ENCODE measurements around the gene LEF1.
"Not testable (repeated sequence)": the region's sequence is repeated elsewhere in the genome, so short reads cannot be mapped to it uniquely, and the experiment has no call there.

LEF1 gene

GRCh38 chr4:108060686-108061321 is 107.9 kb downstream of the LEF1 start:
- DNase-seq (ENCODE audit: low spot score), result no peak

DNA sequence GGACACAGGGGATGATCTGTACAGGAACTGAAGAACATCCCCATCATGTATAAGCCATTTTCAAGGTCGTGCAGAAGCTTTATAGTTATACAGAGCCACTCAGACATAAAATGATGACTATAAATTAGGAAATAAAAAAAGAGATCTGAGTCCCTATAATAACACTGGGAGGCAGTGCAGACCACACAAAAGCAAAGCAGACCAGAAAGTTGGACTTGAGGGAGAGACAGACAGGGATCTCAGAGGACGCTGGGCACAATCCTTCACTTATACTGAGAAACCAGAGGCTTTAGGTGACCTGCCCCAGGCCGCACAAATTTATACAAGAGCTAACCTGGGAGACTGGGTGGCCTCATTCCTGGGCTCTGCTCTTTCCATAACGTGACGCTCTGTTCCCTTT is 108.6 kb downstream of the LEF1 start:
- no peak for DNase-seq (ENCODE audit: low spot score)

DNA sequence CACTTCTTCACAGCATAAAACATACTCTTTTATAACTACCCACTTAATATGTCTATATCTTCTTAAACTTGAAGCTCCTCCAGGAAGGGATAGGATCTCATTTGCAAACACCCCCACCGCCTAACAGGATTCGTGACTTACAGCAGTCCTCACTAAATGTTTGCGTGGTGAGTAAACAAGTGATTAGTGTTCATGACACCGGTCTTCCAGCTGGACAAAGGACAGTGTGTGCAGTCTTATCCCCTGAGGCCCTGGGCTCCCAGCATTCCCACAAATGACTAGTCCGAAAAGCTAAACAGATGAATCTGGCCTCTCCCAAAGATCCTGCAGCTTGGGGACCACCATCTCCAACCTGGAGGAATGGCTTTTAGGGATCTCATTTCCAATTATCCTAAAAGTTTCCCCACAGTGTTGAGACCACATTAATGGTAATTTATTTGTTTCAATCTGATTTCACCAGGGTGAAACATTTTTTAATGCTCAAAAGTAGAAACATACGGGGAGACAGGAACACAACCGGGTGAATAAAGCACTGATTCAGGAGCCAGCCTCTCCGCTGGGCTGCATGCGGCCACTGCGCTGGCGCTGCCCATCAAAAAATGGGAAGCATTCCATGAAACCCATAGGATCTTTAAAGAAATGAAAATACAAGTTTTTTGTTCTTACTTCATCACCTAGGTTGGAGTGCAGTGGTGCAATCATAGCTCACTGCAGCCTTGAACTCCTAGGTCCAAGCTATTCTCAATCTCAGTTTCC is 109.9 kb downstream of the LEF1 start:
- DNase-seq (ENCODE audit: low spot score), result no peak

DNA sequence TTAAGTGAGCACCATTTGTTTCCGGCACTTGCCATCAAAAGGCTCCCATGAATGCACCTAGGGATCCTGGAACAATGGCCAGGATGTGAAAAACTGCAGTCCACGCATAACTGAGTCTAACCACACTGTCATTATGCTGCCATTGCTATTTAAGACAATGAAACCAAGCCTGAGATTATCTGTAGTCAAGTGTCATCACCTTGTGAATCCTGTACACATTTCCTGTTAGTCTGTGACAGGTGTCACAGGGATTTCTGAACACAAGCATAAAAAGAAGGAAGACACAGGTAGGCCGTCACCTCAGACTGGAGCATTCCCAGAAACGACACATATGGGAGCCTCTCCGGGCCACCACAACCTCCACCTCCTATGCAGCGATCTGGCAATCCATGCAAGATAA is 112.3 kb downstream of the LEF1 start:
- DNase-seq (ENCODE audit: low spot score), result no peak

DNA sequence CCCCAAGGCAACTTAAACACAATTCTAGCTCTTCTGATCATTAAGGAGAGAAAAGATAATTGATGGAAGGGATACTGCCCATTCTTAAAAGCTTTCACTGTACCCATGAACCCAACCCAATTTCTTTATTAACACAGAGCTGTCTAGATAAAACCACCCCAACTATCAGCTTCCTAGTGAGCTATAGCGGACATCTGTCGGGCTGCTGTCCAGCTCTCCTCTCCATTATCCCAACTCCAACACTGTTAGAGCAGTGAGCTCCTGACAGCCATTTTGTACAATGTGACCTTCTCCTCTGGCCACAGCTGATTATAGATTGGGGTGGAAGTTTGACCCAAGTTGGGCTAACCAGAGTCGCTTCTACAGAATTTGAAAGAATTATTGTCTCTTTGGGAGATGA is 112.9 kb downstream of the LEF1 start:
- DNase-seq (ENCODE audit: low spot score), result no peak

- DNase-seq (ENCODE audit: low spot score), result no peak
Measured at GRCh38 chr4:108054025-108054638, 114.6 kb downstream of the LEF1 start.

DNA sequence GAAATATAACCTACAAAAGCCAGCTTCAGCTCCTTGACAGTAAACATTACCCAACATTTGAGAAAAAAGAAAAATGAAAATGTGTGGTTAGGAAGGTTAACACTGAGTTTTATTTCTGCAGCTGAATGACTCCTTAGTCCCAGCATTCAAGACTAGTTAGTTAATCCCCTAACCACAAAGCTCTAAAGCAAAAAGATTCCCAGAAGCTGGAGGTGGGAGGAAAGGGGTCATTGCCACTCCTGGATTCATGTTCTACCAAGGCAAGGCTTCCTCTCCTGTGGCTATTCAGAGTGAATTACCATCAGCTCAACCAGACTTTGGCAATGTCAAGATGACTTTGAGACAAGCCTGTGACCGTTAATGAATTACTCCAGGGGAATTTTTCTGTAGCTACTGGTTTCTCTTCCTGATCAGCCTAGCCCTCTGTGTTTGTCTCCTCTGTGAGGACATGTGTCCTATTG is 115.5 kb downstream of the LEF1 start:
- DNase-seq (ENCODE audit: low spot score), result no peak

DNA sequence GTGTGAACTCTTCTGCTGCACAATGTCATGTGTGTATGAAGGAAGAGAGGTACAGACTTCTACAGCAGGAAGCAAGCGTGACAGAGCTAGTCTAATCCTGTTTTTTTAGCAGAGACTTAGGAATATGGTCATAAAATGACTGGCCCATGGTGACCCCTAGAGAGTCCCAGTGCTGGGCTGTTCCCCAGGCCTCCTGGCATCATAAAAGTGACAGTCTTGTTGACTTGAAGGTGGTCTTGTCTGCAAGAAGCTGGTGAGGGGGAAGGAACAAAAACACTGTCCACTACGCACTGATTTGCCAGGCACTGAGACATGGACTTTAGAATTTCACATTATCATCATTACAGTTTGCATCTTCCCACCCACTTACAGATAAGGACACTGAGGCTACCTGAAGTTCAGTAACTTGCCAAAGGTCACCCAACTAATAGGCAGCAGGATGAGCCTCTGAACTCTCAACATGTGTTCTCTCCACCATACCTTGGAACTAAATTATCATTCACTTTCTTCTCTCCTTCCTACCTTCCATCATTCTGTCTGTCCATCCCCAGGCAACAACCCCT is 116.1 kb downstream of the LEF1 start:
- DNase-seq (ENCODE audit: low spot score), result no peak

DNA sequence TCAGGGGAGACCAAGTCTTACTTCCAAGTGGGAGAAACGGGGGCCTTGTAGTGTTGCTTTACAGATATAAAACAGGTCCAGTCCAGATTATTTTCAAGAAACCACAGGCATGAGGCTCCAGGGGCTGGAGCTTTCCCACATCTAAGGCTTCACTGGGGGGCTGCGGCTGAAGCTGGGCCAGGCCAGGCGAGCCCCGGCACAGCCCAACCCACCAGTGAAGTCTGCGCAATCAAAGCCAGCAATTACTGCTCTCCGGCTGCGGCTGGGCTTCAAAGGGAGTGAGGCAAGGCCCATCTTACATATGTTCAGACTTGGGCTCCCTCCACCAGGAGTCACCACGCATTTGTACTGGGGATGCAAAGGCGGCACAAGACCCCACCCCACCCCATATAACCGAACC is 117.4 kb downstream of the LEF1 start:
- DNase-seq (ENCODE audit: low spot score), result no peak

DNA sequence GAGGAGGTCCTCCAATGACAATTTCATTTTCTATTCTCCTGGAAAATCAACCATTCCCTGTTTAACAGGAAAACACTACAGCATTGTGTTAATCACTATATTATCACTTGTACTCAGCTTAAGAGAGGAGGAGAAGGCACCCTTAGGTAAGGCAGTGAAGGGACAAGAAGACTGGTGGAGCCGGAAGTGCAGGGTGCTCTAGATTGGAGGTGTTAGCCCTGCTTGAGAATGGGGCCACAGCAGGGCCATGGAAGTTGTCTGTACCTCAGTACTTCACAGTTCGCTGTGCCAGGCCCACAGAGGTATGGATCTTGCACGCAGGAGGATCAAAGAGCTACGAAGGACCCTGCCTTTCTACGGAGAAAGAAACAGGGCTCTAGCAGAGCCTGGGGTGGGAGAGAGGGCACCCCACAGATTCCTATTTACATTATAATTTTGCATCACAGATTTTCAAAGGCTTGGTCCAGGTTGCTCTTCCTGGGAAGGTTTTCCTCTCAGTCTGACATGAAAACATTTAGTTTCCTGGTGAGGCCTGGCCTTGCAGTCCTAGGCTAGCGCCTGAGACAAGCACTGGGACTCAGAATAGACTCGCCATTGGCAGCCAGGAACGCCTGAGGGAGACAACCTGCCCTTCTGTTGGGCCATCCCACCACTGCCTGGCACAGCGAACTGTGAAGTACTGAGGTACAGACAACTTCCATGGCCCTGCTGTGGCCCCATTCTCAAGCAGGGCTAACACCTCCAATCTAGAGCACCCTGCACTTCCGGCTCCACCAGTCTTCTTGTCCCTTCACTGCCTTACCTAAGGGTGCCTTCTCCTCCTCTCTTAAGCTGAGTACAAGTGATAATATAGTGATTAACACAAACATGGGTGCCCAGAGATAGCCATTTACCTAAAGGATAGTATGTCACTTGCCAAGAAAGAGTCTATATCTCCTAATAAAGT is 118.3 kb downstream of the LEF1 start:
- DNase-seq (ENCODE audit: low spot score), result not testable (repeated sequence)

- DNase-seq (ENCODE audit: low spot score), result no peak
Measured at GRCh38 chr4:108049406-108049805, 119.3 kb downstream of the LEF1 start.

- DNase-seq (ENCODE audit: low spot score), result no peak
Measured at GRCh38 chr4:108048997-108049396, 119.7 kb downstream of the LEF1 start.

- no peak for DNase-seq (ENCODE audit: low spot score)
Measured at GRCh38 chr4:108048157-108048556, 120.6 kb downstream of the LEF1 start.

GRCh38 chr4:108047199-108047598 is 121.5 kb downstream of the LEF1 start:
- no peak for DNase-seq (ENCODE audit: low spot score)

DNA sequence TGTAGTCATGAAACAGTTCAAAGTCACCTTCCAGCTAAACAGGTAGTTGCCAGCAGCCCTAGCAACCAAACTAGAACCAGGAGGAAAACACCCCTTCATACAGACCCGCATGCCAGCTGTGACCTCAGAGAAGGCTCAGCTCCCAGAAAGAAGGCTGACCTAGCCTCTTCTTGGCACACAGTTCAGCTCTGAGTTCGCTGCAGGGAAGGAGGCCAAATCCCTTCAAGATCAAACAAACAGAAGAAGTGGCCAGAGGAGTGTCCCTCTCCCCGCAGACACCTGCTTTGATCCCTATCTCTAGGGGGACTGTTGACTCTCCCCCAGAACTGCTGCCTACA is 123.1 kb downstream of the LEF1 start:
- no peak for DNase-seq (ENCODE audit: low spot score)

GRCh38 chr4:108044951-108045686 is 123.6 kb downstream of the LEF1 start:
- DNase-seq (ENCODE audit: low spot score), result no peak

DNA sequence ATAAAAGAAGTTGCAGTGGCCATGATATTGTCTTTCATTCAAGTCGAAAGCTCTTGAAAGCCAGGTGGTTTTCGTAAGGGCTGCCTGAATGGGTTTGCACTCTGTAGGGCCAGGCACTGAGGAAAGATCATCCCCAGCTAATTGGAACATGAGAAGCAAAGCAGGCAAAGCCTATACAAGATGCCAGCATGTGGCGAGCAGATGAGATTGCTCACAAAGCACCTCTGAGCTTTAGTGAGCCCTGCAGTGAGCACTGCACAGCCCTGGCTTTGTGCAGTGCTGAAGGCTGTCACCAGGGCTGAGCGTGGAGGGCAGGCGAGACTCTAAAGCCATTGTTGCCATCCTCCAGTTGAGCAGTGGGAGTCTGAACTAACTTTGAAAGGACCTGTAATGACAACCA is 125.2 kb downstream of the LEF1 start:
- DNase-seq (ENCODE audit: low spot score), result no peak

DNA sequence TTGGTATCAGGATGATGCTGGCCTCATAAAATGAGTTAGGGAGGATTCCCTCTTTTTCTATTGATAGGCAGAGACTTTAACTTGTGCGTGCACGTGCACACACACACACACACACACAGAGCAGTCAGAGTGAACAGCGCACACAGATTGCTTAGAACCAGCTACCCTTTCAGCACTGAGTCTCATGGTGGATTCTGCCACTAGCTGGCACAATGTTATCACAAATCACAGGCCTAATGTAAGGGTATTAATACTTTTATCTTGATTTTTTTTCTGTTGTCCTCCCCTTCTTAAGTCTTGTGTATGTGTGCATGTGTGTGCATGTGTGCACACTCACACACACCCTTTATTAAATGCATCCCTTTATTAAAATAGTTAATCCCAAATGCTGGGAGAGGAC is 125.8 kb downstream of the LEF1 start:
- no peak for DNase-seq (ENCODE audit: low spot score)

- no peak for DNase-seq (ENCODE audit: low spot score)
Measured at GRCh38 chr4:108037884-108038283, 130.8 kb downstream of the LEF1 start.

DNA sequence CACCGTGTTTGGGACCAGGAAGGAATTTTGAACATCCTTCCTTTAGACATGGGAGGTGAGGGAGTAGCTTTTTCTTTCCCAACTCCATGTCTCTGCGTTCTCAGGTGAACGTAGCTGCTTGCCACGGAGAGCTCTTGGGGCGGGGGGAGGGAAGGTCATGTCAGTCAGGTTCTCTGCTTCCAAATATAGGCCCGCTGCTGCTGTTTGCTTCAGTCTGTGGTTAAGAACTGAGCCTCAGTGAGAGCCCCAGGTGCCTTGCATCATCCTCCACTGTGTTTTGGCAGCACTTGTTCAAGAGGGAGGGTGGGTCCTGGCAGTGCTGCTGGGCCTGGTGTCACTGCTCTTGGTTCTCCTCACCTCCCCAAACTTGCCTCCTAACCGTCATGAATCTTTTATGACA is 132.5 kb downstream of the LEF1 start:
- no peak for DNase-seq (ENCODE audit: low spot score)

DNA sequence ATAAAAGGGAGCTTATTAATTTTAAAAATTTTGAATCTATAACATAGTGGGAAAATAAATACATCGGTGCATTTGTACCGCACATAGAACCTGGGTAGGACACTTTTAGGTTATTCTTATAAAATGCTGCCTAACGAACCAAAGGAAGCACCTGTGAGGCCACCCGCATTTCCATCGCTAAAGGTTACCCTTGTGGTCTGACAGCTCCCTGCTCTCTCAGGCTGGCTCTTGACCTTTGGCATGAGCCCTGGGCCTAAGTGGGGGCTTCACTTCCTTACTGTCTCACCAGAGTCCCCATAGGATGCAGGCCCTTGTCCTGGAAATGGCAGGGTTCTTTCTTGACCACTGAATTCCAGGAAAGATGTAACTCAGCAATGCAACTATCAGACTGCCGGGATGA is 133.0 kb downstream of the LEF1 start:
- no peak for DNase-seq (ENCODE audit: low spot score)
